ENCODE results near the gene ATP1B3.

Gene ATP1B3

GRCh38 chr3:141860766-141861513 is 15.5 kb upstream of the ATP1B3 start:
- no peak for TF ChIP-seq CTCF (IDR thresholded peaks at IDR 0.05; ENCODE audit: insufficient read depth, low read length, poor library complexity, severe bottlenecking)
- Histone ChIP-seq H3K36me3 (ENCODE audit: control insufficient read depth, insufficient read depth, low read length) (no peaks in the 10 kb centered on the region), H3K4me3 (replicated peaks; ENCODE audit: low read depth, low read length) (no peak overlapping the region), H3K27me3 (replicated peaks; ENCODE audit: control insufficient read depth, insufficient read depth, low read length) (no peaks in the 10 kb centered on the region)
- DNase-seq (ENCODE audit: extremely low read depth, insufficient read length), result no peak

GRCh38 chr3:141862279-141862816 is 14.1 kb upstream of the ATP1B3 start:
- no peak for DNase-seq (ENCODE audit: extremely low read depth, insufficient read length)
- H3K27me3 ChIP-seq (replicated peaks; ENCODE audit: control insufficient read depth, insufficient read depth, low read length), result no peaks in the 10 kb centered on the region
- TF ChIP-seq CTCF (IDR thresholded peaks at IDR 0.05; ENCODE audit: insufficient read depth, low read length, poor library complexity, severe bottlenecking), result no peak

GRCh38 chr3:141863491-141863890 is 13.0 kb upstream of the ATP1B3 start:
- no peaks in the 10 kb centered on the region for H3K27me3 ChIP-seq (replicated peaks; ENCODE audit: control insufficient read depth, insufficient read depth, low read length)
- TF ChIP-seq CTCF (IDR thresholded peaks at IDR 0.05; ENCODE audit: insufficient read depth, low read length, poor library complexity, severe bottlenecking), result no peak
- DNase-seq (ENCODE audit: extremely low read depth, insufficient read length), result no peak
- H3K36me3 ChIP-seq (ENCODE audit: control insufficient read depth, insufficient read depth, low read length), result no peaks in the 10 kb centered on the region
- H3K4me3 ChIP-seq (replicated peaks; ENCODE audit: low read depth, low read length), result no peak overlapping the region

More at GRCh38 chr3:141862279-141862816, 14.1 kb upstream of the ATP1B3 start:
- H3K36me3 ChIP-seq (ENCODE audit: control insufficient read depth, insufficient read depth, low read length), result no peaks in the 10 kb centered on the region
- no peak overlapping the region for H3K4me3 ChIP-seq (replicated peaks; ENCODE audit: low read depth, low read length)

- no peak for DNase-seq (ENCODE audit: extremely low read depth, insufficient read length)
- no peaks in the 10 kb centered on the region for H3K27me3 ChIP-seq (replicated peaks; ENCODE audit: control insufficient read depth, insufficient read depth, low read length)
Observed at GRCh38 chr3:141864281-141864970, 12.0 kb upstream of the ATP1B3 start.

GRCh38 chr3:141865101-141865500 is 11.3 kb upstream of the ATP1B3 start:
- TF ChIP-seq CTCF (IDR thresholded peaks at IDR 0.05; ENCODE audit: insufficient read depth, low read length, poor library complexity, severe bottlenecking), result no peak
- no peaks in the 10 kb centered on the region for H3K36me3 ChIP-seq (ENCODE audit: control insufficient read depth, insufficient read depth, low read length)
- no peak for DNase-seq (ENCODE audit: extremely low read depth, insufficient read length)
- no peak overlapping the region for H3K4me3 ChIP-seq (replicated peaks; ENCODE audit: low read depth, low read length)
- H3K27me3 ChIP-seq (replicated peaks; ENCODE audit: control insufficient read depth, insufficient read depth, low read length), result no peaks in the 10 kb centered on the region

More at GRCh38 chr3:141864281-141864970, 12.0 kb upstream of the ATP1B3 start:
- no peak overlapping the region for H3K4me3 ChIP-seq (replicated peaks; ENCODE audit: low read depth, low read length)
- no peak for TF ChIP-seq CTCF (IDR thresholded peaks at IDR 0.05; ENCODE audit: insufficient read depth, low read length, poor library complexity, severe bottlenecking)
- H3K36me3 ChIP-seq (ENCODE audit: control insufficient read depth, insufficient read depth, low read length), result no peaks in the 10 kb centered on the region

Measured in GM06990 (cell line).